M059J (cell line): Measurements from ENCODE around the gene GPRASP2. TPM values are rescaled to one million over a fixed set of nuclear protein-coding genes. Genes with fewer than 3 reads are reported as not detected.
"Not testable (repeated sequence)": the region's sequence is repeated elsewhere in the genome, so short reads cannot be mapped to it uniquely, and the experiment has no call there.

Experiments
- DNase-seq: peaks from one replicate; pipeline ENCODE4 v3.0.0-alpha.2; 2012; ENCODE audit warnings: low read depth
- total RNA-seq: library from RNA; depleted of rRNA; stranded (reverse); fragments of >200 nt; shearing (Covaris generic); gene quantifications from 2 replicates; pipeline ENCODE4 v1.2.3, GENCODE V29; 2014; rRNA removed

The GPRASP2 gene
- total RNA-seq, result 9.3 and 22.3 TPM in 2 replicates

GRCh38 chrX:102712216-102712966 is at the start of gene GPRASP2:
GPRASP2 (plus strand) TSS chrX:102712448; CDS start chrX:102714870, 2,422 bp downstream.
- DNase-seq, result peak; percentile 33

- DNase-seq, result not testable (repeated sequence)
Measured at GRCh38 chrX:102663820-102664219, 48.4 kb upstream of the GPRASP2 start.

- DNase-seq, result not testable (repeated sequence)
Measured at GRCh38 chrX:102667034-102667433, 45.2 kb upstream of the GPRASP2 start.

GRCh38 chrX:102669526-102669925 is 42.7 kb upstream of the GPRASP2 start:
- no peak for DNase-seq

GRCh38 chrX:102672856-102673255 is 39.4 kb upstream of the GPRASP2 start:
- DNase-seq, result no peak

- not testable (repeated sequence) for DNase-seq
Measured at GRCh38 chrX:102677479-102677878, 34.8 kb upstream of the GPRASP2 start.

- DNase-seq, result peak; percentile 4
Measured at GRCh38 chrX:102684772-102685520, 27.3 kb upstream of the GPRASP2 start.

- no peak for DNase-seq
Measured at GRCh38 chrX:102694749-102695148, 17.5 kb upstream of the GPRASP2 start.

GRCh38 chrX:102696306-102696705 is 15.9 kb upstream of the GPRASP2 start:
- DNase-seq, result no peak

GRCh38 chrX:102697494-102697893 is 14.8 kb upstream of the GPRASP2 start:
- DNase-seq, result peak; percentile 3

- no peak for DNase-seq
Measured at GRCh38 chrX:102708900-102709299, 3.3 kb upstream of the GPRASP2 start.

- no peak for DNase-seq
Measured at GRCh38 chrX:102711872-102712215, 404 bp upstream of the GPRASP2 start.

GRCh38 chrX:102712981-102713625 is 855 bp downstream of the GPRASP2 start:
- peak; percentile 47 for DNase-seq

GRCh38 chrX:102714994-102715393 is 2.7 kb downstream of the GPRASP2 start:
- DNase-seq, result no peak

GRCh38 chrX:102715967-102716366 is 3.7 kb downstream of the GPRASP2 start:
- DNase-seq, result no peak

- peak; percentile 67 for DNase-seq
Measured at GRCh38 chrX:102720237-102721168, 8.3 kb downstream of the GPRASP2 start, which contains the start of gene GPRASP3. GPRASP3 (plus strand) TSS chrX:102720743; CDS start chrX:102748996, 28,253 bp downstream.

GRCh38 chrX:102721169-102721506 is 8.9 kb downstream of the GPRASP2 start:
- not testable (repeated sequence) for DNase-seq

GRCh38 chrX:102723456-102723855 is 11.2 kb downstream of the GPRASP2 start:
- DNase-seq, result peak; percentile 22

GRCh38 chrX:102727761-102728160 is 15.5 kb downstream of the GPRASP2 start:
- DNase-seq, result no peak

GRCh38 chrX:102728646-102729045 is 16.4 kb downstream of the GPRASP2 start:
- DNase-seq, result no peak

GRCh38 chrX:102739657-102740056 is 27.4 kb downstream of the GPRASP2 start:
- peak; percentile 44 for DNase-seq
